C4-2B (cell line): Measurements from ENCODE around the gene KCNQ1.
"Not testable (repeated sequence)": the region's sequence is repeated elsewhere in the genome, so short reads cannot be mapped to it uniquely, and the experiment has no call there.

Source experiments
- H3K27ac ChIP-seq: fragments of 450-650 bp; 2 replicates; pipeline ENCODE4 v1.5.1; 2017
- CTCF ChIP-seq: fragments of 450-650 bp; conservative IDR thresholded peaks from 2 replicates; pipeline ENCODE4 v1.5.1; 2017; ENCODE audit warnings: mild to moderate bottlenecking
- ZFX ChIP-seq: fragments of 450-650 bp; IDR thresholded peaks from 2 replicates; pipeline ENCODE4 v1.6.1; 2017

The KCNQ1 gene

GRCh38 chr11:2477254-2477653 is 32.4 kb downstream of the KCNQ1 start:
- H3K27ac ChIP-seq, result no peak overlapping the region
- TF ChIP-seq CTCF (no peak), ZFX (no peak)

GRCh38 chr11:2477936-2478335 is 33.1 kb downstream of the KCNQ1 start:
- no peak for TF ChIP-seq ZFX
- TF ChIP-seq CTCF, result no peak
- H3K27ac ChIP-seq, result no peak overlapping the region

DNA sequence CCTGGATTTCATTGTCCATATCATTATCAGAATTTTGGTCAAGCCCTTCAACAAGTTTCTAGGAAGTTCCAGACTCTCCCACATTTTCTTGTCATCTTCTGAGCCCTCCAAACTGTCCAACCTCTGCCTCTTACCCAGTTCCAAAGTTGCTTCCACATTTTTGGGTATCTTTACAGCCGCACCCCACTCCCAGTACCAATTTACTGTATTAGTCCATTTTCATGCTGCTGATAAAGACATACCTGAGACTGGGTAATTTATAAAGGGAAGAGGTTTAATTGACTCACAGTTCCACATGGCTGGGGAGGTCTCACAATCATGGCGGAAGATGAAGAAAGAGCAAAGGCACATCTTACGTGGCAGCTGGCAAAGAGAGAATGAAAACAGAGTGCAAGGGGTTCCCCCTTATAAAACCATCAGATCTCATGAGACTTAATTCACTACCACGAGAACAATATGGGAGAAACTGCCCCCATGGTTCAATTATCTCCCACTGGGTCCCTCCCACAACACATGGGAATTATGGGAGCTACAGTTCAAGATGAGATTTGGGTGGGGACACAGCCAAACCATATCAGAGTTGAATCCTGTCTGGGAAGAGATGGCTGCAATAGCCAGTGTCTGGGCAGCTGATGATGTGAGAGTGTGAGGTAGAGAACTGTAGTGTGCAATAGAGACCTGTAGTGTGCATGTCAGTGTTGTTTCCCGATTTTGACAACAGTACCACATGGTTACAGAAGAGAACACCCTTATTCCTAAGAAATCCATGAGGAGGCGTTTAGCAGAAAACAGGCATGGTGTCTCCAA is 35.5 kb downstream of the KCNQ1 start:
- H3K27ac ChIP-seq, result not testable (repeated sequence)

DNA sequence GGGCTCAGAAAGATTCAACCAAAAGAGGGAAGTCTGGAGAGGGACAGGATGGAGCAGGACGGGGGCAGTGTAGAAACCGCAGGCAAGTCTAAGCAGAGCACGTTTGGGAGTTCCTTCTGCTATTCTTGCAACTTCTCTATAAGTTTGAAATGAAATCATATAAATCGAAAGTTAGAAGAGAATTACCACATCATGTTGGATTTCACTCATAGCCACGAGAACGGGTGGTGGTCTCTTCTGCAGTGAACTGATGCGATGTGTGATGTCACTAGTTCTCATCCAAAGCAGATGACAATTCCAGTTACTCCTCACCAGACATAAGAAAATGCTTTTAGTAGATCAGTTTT is 36.0 kb downstream of the KCNQ1 start:
- TF ChIP-seq ZFX (no peak), CTCF (no peak)
- no peak overlapping the region for H3K27ac ChIP-seq

DNA sequence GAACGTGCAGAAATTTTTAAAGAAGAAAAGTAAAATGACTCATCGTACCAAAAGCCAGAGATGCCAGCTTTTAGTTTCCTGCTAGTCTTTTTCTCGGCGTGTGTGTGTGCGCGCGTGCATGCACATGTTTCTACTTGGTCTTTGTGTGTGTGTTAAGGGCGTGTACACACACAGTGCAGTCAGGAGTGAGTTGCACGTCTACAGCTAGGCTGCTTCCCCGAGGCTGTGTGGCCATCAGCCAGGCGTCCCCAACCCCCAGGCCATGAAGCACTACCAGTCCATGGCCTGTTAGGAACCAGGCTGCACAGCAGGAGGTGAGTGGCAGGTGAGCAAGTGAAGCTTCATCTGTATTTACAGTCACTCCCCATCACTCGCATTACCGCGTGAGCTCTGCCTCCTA is 36.4 kb downstream of the KCNQ1 start:
- no peak overlapping the region for H3K27ac ChIP-seq
- no peak for TF ChIP-seq ZFX

GRCh38 chr11:2482204-2482603 is 37.4 kb downstream of the KCNQ1 start:
- TF ChIP-seq CTCF (no peak), ZFX (no peak)
- H3K27ac ChIP-seq, result peak overlapping the region; percentile 61; the same call in 1 of the 2 replicates

- H3K27ac ChIP-seq, result peak overlapping the region; percentile 61
- TF ChIP-seq CTCF, result no peak
- TF ChIP-seq ZFX, result no peak
Observed at GRCh38 chr11:2482745-2483144, 37.9 kb downstream of the KCNQ1 start.

DNA sequence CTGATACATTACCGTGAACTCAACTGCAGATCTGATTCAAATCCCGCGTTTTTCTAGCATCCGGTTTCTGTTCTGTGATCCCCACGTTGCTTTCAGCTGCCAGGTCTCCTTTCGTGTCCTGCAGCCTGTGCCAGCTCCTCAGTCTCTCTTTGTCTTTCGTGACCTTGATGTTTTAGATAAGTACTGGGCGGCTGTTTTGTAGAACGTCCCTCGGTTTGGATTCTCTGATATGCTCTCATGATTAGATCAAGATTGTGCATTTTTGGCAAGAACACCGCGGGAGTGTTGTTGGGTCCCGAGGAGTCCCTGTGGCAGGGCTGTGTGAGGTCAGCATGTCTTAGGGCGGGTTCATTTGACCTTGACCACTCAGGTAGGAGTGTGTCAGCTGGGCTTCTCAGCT is 38.6 kb downstream of the KCNQ1 start:
- TF ChIP-seq ZFX, result no peak
- TF ChIP-seq CTCF, result no peak
- H3K27ac ChIP-seq, result peak overlapping the region; percentile 61
